Posterior cingulate gyrus (tissue), 11 donors: ENCODE measurements around the gene PERCC1.
A peak's percentile ranks its signal among the peaks of the same experiment; 100 is the strongest.
"Not testable (repeated sequence)": the region's sequence is repeated elsewhere in the genome, so short reads cannot be mapped to it uniquely, and the experiment has no call there.

Experiments
- DNase-seq, 10 donors: peaks; one replicate each; pipeline versions ENCODE4 v3.0.0 to v3.0.0-alpha.2; 2020 to 2021; ENCODE audit warnings: mixed read lengths in 3 of 10
- intact Hi-C: fragments of 100-400 bp; cut with DNase I; formaldehyde crosslinking; loops from one replicate; pipeline ENCODE4 v1.15.1; 2023

Gene PERCC1

GRCh38 chr16:1464196-1464893, 33.5 kb downstream of the PERCC1 start:
- DNase-seq: peak in 1 of 10 donors; percentile 52
- intact Hi-C loops: no loop called here

- intact Hi-C loops: no loop called here
- DNase-seq: peak in 1 of 10 donors; percentile 81
Observed at GRCh38 chr16:1464894-1465566, 34.2 kb downstream of the PERCC1 start.

GRCh38 chr16:1465567-1465915, 34.7 kb downstream of the PERCC1 start:
- intact Hi-C loops: no loop called here
- DNase-seq: peak in 1 of 10 donors; percentile 65

- DNase-seq: peak in 1 of 10 donors; percentile 78
- intact Hi-C loops: no loop called here
Observed at GRCh38 chr16:1466054-1466453, 35.2 kb downstream of the PERCC1 start.

- no peak for DNase-seq
- intact Hi-C loops: no loop called here
Observed at GRCh38 chr16:1466968-1467521, 36.2 kb downstream of the PERCC1 start.

GRCh38 chr16:1468426-1468810, 37.5 kb downstream of the PERCC1 start:
- intact Hi-C loops: no loop called here
- DNase-seq: no peak

- DNase-seq, intact Hi-C loops: not testable (repeated sequence)
Observed at GRCh38 chr16:1469141-1469540, 38.3 kb downstream of the PERCC1 start.

GRCh38 chr16:1469693-1470201, 38.9 kb downstream of the PERCC1 start:
- intact Hi-C loops: no loop called here
- DNase-seq: peak in 1 of 10 donors; percentile 76

GRCh38 chr16:1470481-1471251, 39.8 kb downstream of the PERCC1 start:
- DNase-seq: no peak
- intact Hi-C loops: no loop called here

GRCh38 chr16:1471569-1472194, 40.8 kb downstream of the PERCC1 start:
- intact Hi-C loops: no loop called here
- DNase-seq: no peak

- DNase-seq: no peak
- intact Hi-C loops: no loop called here
Observed at GRCh38 chr16:1472974-1473373, 42.1 kb downstream of the PERCC1 start.

- DNase-seq: no peak
- intact Hi-C loops: no loop called here
Observed at GRCh38 chr16:1474082-1474795, 43.4 kb downstream of the PERCC1 start.

- DNase-seq: peak; percentile 79 to 98 (median 88)
- intact Hi-C loops: no loop called here
Observed at GRCh38 chr16:1474796-1475551, 44.1 kb downstream of the PERCC1 start, which contains the start of gene CLCN7. Gene CLCN7 (minus strand): TSS chr16:1475028. CDS start chr16:1474974, 54 bp downstream.

GRCh38 chr16:1475552-1476114, 44.8 kb downstream of the PERCC1 start:
- DNase-seq: no peak
- intact Hi-C loops: no loop called here

- no peak for DNase-seq
- intact Hi-C loops: no loop called here
Observed at GRCh38 chr16:1477033-1477432, 46.2 kb downstream of the PERCC1 start.

- DNase-seq, intact Hi-C loops: not testable (repeated sequence)
Observed at GRCh38 chr16:1478937-1479336, 48.1 kb downstream of the PERCC1 start.

GRCh38 chr16:1481906-1482835, 51.3 kb downstream of the PERCC1 start:
- intact Hi-C loops: no loop called here
- DNase-seq: no peak
